HG02885 (cell line): ENCODE measurements around the gene STK32A.
"Not testable (repeated sequence)": the region's sequence is repeated elsewhere in the genome, so short reads cannot be mapped to it uniquely, and the experiment has no call there.

Source experiments
- ATAC-seq: cut with Tn5 transposase; IDR thresholded peaks from one replicate; pipeline ENCODE4 v1.9.1; 2021; ENCODE audit warnings: mild to moderate bottlenecking; ENCODE audit not compliant: unreplicated experiment, poor library complexity

Gene STK32A

GRCh38 chr5:147339313-147339712 lies 104.5 kb downstream of the STK32A start:
- no peak for ATAC-seq

- ATAC-seq: no peak
Measured at GRCh38 chr5:147340941-147341340, 106.1 kb downstream of the STK32A start.

- ATAC-seq: no peak
Measured at GRCh38 chr5:147341345-147341744, 106.5 kb downstream of the STK32A start.

- ATAC-seq: no peak
Measured at GRCh38 chr5:147344861-147345260, 110.0 kb downstream of the STK32A start.

GRCh38 chr5:147346006-147346561 lies 111.3 kb downstream of the STK32A start:
- no peak for ATAC-seq

GRCh38 chr5:147348046-147348445 lies 113.2 kb downstream of the STK32A start:
- no peak for ATAC-seq

- no peak for ATAC-seq
Measured at GRCh38 chr5:147348451-147348850, 113.6 kb downstream of the STK32A start.

GRCh38 chr5:147349241-147349640 lies 114.4 kb downstream of the STK32A start:
- no peak for ATAC-seq

- ATAC-seq: no peak
Measured at GRCh38 chr5:147359101-147359500, 124.3 kb downstream of the STK32A start.

GRCh38 chr5:147359581-147359980 lies 124.8 kb downstream of the STK32A start:
- ATAC-seq: no peak

- no peak for ATAC-seq
Measured at GRCh38 chr5:147360816-147361215, 126.0 kb downstream of the STK32A start.

- no peak for ATAC-seq
Measured at GRCh38 chr5:147361441-147362175, 126.8 kb downstream of the STK32A start.

GRCh38 chr5:147367381-147367780 lies 132.6 kb downstream of the STK32A start:
- ATAC-seq: not testable (repeated sequence)

GRCh38 chr5:147369742-147370374 lies 135.0 kb downstream of the STK32A start:
- no peak for ATAC-seq

GRCh38 chr5:147371290-147371689 lies 136.5 kb downstream of the STK32A start:
- no peak for ATAC-seq

- no peak for ATAC-seq
Measured at GRCh38 chr5:147372191-147372590, 137.4 kb downstream of the STK32A start.

- ATAC-seq: no peak
Measured at GRCh38 chr5:147373328-147373727, 138.5 kb downstream of the STK32A start.

- no peak for ATAC-seq
Measured at GRCh38 chr5:147375151-147375550, 140.3 kb downstream of the STK32A start.

- no peak for ATAC-seq
Measured at GRCh38 chr5:147377682-147378081, 142.9 kb downstream of the STK32A start.

GRCh38 chr5:147381555-147381954 lies 146.7 kb downstream of the STK32A start:
- ATAC-seq: no peak

GRCh38 chr5:147382776-147383175 lies 147.9 kb downstream of the STK32A start:
- ATAC-seq: no peak
